ENCODE data around the gene C4orf46. TPM values are rescaled to one million over a fixed set of nuclear protein-coding genes. Genes with fewer than 3 reads are reported as not detected.

Gene C4orf46
- total RNA-seq, 2 experiments from 2014 or later: 23.9 to 30.4 TPM

DNA sequence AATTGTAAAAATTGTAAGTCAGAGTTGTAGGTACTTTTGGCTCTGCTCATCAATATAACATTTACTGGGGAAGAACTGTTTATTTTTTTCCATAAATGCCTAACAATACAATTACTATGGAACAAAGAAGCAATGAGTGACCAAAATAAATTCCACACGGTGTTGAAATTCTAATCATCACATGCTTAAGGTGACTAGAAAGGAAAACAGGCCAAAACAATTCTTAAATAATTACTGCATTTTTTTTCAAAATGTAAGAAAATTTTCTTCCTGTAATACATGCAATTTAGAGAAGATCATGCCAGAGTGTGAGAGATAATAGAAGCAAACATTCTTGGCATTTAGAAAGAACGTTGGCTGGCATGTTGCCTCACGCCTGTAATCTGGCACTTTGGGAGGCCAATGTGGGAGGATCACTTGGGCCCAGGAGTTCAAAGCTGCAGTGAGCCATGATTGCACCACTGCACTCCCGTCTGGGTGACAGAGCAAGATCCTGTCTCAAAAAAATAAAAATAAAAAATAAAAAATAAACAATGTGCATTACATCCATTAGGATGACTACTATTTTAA lies 22.5 kb downstream of the C4orf46 start:
- TF ChIP-seq CTCF (conservative IDR thresholded peaks at IDR 0.05; ENCODE audit: low read length) (no peak), EZH2phosphoT487 (IDR thresholded peaks at IDR 0.05; ENCODE audit: borderline replicate concordance, low read depth, low read length) (no peak)
- H3K9me3 ChIP-seq (ENCODE audit: low read length): no peaks in the 10 kb centered on the region
- CTCF ChIA-PET (ENCODE audit: unreplicated experiment): no interaction called here
- no peak overlapping the region for H2AFZ ChIP-seq (ENCODE audit: low read length)
- H3K4me2 ChIP-seq (ENCODE audit: low read length): no peak overlapping the region
- H3K4me3 ChIP-seq (ENCODE audit: low read depth, low read length, poor library complexity, severe bottlenecking): no peak overlapping the region
- BruUV-seq (replicated peaks): no TSS peak
- DNase-seq (ENCODE audit: low spot score): no peak
- H3K4me1 ChIP-seq (ENCODE audit: insufficient read depth, low read length, poor library complexity, severe bottlenecking): no peaks in the 10 kb centered on the region
- H3K79me2 ChIP-seq (ENCODE audit: insufficient read depth, low read depth, low read length): no peaks in the 10 kb centered on the region
- no peaks in the 10 kb centered on the region for H3K9me2 ChIP-seq (ENCODE audit: insufficient read depth, low read length)
- no peak overlapping the region for H3K27ac ChIP-seq (ENCODE audit: low read depth, low read length, poor library complexity, severe bottlenecking)
- POLR2A ChIA-PET: no interaction called here
- intact Hi-C loops (cut with micrococcal nuclease; ENCODE audit: unreplicated experiment): no loop called here
- H3K36me3 ChIP-seq (ENCODE audit: insufficient read depth, low read length): no peaks in the 10 kb centered on the region
- H4K20me1 ChIP-seq (ENCODE audit: insufficient read depth, low read length): no peaks in the 10 kb centered on the region

- ChIA-PET CTCF (ENCODE audit: unreplicated experiment) (no interaction called here), POLR2A (interaction anchor here (1.0 kb wide), 1 partner anchor 60 kb away, joined by 3 read pairs; no protein-coding TSS in a partner anchor)
- Histone ChIP-seq H3K27ac (ENCODE audit: low read depth, low read length, poor library complexity, severe bottlenecking) (no peak overlapping the region), H3K4me1 (ENCODE audit: insufficient read depth, low read length, poor library complexity, severe bottlenecking) (no peaks in the 10 kb centered on the region), H3K4me2 (ENCODE audit: low read length) (no peak overlapping the region), H3K79me2 (ENCODE audit: insufficient read depth, low read depth, low read length) (no peaks in the 10 kb centered on the region), H3K4me3 (ENCODE audit: low read depth, low read length, poor library complexity, severe bottlenecking) (no peak overlapping the region), H3K36me3 (ENCODE audit: insufficient read depth, low read length) (no peaks in the 10 kb centered on the region), H4K20me1 (ENCODE audit: insufficient read depth, low read length) (no peaks in the 10 kb centered on the region), H3K9me3 (ENCODE audit: low read length) (no peaks in the 10 kb centered on the region), H3K9me2 (ENCODE audit: insufficient read depth, low read length) (no peaks in the 10 kb centered on the region), H2AFZ (ENCODE audit: low read length) (no peak overlapping the region)
- TF ChIP-seq EZH2phosphoT487 (IDR thresholded peaks at IDR 0.05; ENCODE audit: borderline replicate concordance, low read depth, low read length): no peak
- TF ChIP-seq CTCF (conservative IDR thresholded peaks at IDR 0.05; ENCODE audit: low read length): no peak
- DNase-seq (ENCODE audit: low spot score): no peak
- BruUV-seq (replicated peaks): no TSS peak
- intact Hi-C loops (cut with micrococcal nuclease; ENCODE audit: unreplicated experiment): no loop called here
Measured at GRCh38 chr4:158644760-158645159, 26.9 kb downstream of the C4orf46 start.

DNA sequence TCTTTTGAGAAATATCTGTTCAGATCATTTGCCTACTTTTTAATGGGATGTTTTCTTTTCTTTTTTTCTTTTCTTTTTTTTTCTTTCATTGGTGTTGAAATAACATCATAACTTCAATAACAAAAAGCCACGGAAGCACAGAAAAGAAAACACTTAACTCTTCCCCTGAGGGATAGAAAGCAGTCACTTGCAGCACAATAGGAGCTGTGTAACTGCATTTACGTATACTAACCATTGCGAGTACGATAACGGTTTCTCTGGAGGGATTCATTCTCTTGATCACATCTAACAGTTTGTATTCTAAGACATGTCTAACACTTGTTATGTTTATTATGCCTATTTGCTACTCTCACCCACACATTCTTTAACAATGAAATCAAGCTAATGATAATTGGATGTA lies 27.3 kb downstream of the C4orf46 start:
- no peaks in the 10 kb centered on the region for H3K79me2 ChIP-seq (ENCODE audit: insufficient read depth, low read depth, low read length)
- no peak overlapping the region for H3K4me3 ChIP-seq (ENCODE audit: low read depth, low read length, poor library complexity, severe bottlenecking)
- DNase-seq (ENCODE audit: low spot score): no peak
- H2AFZ ChIP-seq (ENCODE audit: low read length): no peak overlapping the region
- H3K4me2 ChIP-seq (ENCODE audit: low read length): no peak overlapping the region
- ChIA-PET POLR2A (interaction anchor here (1.0 kb wide), 1 partner anchor 59 kb away, joined by 3 read pairs; no protein-coding TSS in a partner anchor), CTCF (ENCODE audit: unreplicated experiment) (no interaction called here)
- H4K20me1 ChIP-seq (ENCODE audit: insufficient read depth, low read length): no peaks in the 10 kb centered on the region
- no peak overlapping the region for H3K27ac ChIP-seq (ENCODE audit: low read depth, low read length, poor library complexity, severe bottlenecking)
- BruUV-seq (replicated peaks): no TSS peak
- H3K9me2 ChIP-seq (ENCODE audit: insufficient read depth, low read length): no peaks in the 10 kb centered on the region
- H3K36me3 ChIP-seq (ENCODE audit: insufficient read depth, low read length): no peaks in the 10 kb centered on the region
- TF ChIP-seq EZH2phosphoT487 (IDR thresholded peaks at IDR 0.05; ENCODE audit: borderline replicate concordance, low read depth, low read length) (no peak), CTCF (conservative IDR thresholded peaks at IDR 0.05; ENCODE audit: low read length) (no peak)
- intact Hi-C loops (cut with micrococcal nuclease; ENCODE audit: unreplicated experiment): no loop called here
- H3K4me1 ChIP-seq (ENCODE audit: insufficient read depth, low read length, poor library complexity, severe bottlenecking): no peaks in the 10 kb centered on the region
- H3K9me3 ChIP-seq (ENCODE audit: low read length): no peaks in the 10 kb centered on the region

All from OCI-LY7 (cell line).